Measurements from ENCODE around the gene CHKA. TPM values are rescaled to one million over a fixed set of nuclear protein-coding genes. Genes with fewer than 3 reads are reported as not detected.
A peak's percentile ranks its signal among the peaks of the same experiment; 100 is the strongest.

CHKA gene
- total RNA-seq, 1 experiment from 2014 or later = 10.4 TPM

- no peak for DNase-seq (ENCODE audit: low read depth)
Measured at GRCh38 chr11:68142441-68143309, 21.5 kb upstream of the CHKA start.

- no peak for DNase-seq (ENCODE audit: low read depth)
Measured at GRCh38 chr11:68142028-68142412, 20.8 kb upstream of the CHKA start.

DNA sequence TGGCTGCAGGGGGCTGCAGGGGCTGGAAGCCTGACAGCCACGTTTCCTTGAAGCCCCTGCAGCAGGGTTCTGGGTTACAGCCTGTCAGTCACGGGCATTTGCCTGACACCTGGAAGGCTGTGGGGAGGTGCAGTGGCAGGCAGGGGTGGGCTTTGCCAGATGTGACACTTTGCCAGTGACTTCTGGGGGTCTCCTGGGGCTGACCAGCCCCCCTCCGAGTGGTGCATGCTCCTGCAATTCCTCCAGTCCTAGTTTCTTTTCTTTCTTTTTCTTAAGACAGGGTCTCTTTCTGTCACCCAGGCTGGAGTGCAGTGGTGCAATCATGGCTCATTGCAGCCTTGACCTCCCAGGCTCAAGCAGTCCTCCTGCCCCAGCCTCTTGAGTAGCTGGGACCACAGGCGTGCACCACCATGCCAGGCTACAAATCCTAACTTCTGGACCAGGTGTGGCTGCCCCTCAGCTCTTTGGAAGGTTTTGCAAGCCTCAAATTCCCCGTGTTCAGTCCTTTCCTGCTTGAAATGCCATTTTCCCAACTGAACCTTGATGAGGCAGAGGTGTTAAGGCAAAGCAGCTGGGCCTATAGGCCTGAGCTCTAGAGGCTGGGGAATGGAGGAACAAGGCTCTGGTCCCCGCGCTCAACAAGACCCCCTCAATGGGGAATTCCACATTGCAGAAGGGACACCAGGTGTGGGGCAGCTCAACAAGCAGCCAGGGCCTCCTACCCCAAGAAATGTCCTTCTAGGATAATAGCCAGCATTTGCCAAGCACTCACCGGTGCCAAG lies 20.2 kb upstream of the CHKA start:
- DNase-seq (ENCODE audit: low read depth) = no peak

DNA sequence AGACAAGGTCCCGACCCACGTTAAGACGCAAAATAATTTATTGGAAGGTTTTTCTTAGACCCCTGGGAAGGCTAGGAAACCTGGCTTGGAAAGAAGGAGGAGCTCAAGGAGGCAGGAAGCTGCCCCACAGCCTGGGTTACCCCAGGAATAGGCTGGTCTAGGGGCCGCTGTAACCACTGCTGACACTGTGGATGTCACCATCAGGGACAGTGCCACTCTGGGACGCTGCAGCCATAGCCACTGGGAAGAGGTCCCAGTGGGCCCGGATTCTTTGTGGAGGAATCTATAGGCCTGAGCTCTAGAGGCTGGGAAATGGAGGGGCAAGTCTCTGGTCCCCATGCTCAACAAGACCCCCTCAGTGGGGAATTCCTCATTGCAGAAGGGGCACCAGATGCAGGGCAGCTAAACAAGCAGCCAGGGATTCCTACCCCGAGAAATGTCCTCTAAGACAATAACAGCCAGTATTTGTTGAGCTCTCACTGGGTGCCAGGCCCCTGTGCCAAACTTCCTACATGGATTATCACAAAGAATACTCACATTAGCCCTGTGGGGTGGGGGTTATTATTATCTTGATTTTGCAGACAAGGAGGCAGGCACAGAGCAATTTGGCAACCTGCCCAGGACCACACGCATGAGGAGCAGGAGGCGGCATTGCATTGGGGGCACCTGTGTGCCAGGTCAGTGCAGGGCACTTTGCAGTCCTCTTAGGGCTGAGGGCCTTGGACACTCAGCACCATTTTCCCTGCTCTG lies 19.5 kb upstream of the CHKA start:
- no peak for DNase-seq (ENCODE audit: low read depth)

GRCh38 chr11:68138237-68138636 lies 17.0 kb upstream of the CHKA start:
- DNase-seq (ENCODE audit: low read depth) = no peak

GRCh38 chr11:68137833-68138232 lies 16.6 kb upstream of the CHKA start:
- no peak for DNase-seq (ENCODE audit: low read depth)

DNA sequence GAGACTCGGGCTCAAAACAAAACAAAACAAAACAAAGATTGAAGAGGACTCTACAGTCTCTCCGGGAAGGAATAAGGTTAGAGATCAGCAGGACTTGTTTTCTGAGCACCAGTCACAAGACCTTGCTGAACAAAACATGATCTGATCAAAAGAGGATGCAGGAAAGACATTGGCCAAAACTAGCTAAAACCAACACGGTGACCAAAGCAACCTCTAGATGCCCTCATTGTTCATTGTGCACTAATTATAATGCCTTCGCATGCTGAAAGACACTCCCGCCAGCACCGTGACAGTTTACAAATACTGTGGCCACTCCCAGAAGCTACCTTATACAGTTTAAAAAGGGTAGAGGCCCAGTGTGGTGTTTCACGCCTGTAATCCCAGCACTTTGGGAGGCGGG lies 15.7 kb upstream of the CHKA start:
- DNase-seq (ENCODE audit: low read depth) = no peak

DNA sequence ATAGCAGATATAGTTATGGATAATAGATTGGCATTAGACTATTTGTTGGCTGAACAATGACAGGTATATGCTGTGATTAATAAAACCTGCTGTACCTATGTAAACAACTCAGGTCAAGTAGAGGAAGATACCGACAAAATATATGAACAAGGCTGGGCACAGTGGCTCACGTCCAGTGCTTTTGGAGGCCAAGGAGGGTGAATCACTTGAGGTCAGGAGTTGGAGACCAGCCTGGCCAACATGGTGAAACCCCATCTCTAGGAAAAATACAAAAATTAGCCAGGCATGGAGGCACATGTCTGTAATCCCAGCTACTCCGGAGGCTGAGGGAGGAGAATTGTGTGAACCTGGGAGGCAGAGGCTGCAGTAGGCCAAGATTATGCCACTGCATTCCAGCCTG lies 14.0 kb upstream of the CHKA start:
- DNase-seq (ENCODE audit: low read depth) = no peak

- DNase-seq (ENCODE audit: low read depth) = no peak
Measured at GRCh38 chr11:68133761-68134160, 12.6 kb upstream of the CHKA start.

GRCh38 chr11:68130121-68130520 lies 8.9 kb upstream of the CHKA start:
- no peak for DNase-seq (ENCODE audit: low read depth)

- no peak for DNase-seq (ENCODE audit: low read depth)
Measured at GRCh38 chr11:68128682-68129327, 7.6 kb upstream of the CHKA start.

DNA sequence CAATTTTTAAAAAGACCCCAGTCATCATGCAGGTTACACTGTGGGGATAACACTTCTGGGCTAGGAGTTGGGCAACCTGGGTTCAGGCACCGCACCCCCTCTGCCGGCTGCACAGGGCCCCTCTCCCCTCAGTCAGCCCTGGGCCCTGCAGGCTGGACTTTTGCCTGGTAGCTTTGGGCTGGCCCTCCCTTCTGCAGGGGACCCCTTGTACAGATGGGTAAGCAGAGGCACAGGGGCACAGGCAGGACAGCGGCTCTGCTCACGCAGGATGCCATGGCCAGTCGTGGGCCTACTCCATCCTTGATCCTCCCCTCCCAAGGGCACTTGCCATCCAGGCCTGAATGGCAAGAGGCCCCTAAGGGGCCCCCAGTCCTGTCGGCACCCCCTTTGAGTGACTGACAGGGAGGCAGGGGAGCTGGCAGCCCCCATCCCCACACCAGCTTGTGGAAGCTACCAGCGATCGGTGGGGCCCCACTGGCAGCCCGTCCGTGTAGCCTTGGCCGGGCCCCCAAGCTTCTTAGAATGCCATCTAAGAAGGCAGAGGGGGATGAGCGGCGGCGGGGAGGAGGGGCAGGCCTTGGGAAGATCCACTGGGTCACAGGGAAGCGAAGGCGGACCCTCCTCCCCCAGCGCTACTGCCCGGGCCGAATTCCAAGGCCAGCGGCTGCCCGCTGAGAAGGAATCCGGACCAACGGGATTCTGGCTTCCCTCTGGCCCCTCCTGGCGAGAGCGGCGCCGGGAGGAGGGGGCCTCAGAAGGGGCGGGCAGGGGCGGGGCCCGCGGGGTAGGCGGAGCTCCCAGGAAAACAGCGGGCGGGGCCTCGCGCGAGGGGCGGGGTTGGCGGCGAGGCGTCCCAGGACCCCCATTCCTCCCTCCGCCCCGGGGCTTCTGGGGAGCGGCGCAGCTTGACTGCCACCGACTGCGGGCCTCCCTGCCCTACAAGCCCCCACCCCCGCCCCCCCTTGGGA lies 6.8 kb upstream of the CHKA start:
- no peak for DNase-seq (ENCODE audit: low read depth)

GRCh38 chr11:68125164-68125563 lies 4.0 kb upstream of the CHKA start:
- no peak for DNase-seq (ENCODE audit: low read depth)

DNA sequence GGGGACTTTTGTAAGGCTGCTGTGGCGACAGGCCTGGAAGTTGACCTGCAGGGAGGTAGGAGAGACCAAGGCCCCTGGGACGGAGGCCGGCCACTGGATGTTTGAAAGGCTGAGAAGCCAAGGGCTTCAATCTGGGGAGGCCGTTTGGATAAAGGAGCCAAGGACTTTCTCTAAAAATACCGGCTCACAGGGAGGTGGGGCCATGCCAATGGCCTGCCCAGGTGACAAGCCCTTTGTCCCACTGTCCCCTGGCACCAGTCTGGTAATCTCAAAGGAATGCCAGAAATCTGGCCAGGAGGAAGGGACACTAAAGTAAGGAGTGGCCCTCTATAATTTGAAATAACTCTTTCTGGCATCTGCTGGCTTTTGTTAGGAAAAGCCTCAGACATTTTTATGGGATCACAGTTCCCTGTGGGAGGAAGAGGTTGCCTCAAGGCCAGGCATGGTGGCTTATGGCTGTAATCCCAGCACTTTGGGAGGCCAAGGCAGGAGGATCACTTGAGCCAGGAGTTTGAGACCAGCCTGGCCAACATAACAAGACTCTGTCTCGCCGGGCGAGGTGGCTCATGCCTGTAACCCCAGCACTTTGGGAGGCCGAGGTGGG lies 1.9 kb upstream of the CHKA start:
- no peak for DNase-seq (ENCODE audit: low read depth)

- peak; percentile 23 for DNase-seq (ENCODE audit: low read depth)
Measured at GRCh38 chr11:68120273-68121066, 718 bp downstream of the CHKA start.

GRCh38 chr11:68118706-68119448 lies 2.3 kb downstream of the CHKA start:
- no peak for DNase-seq (ENCODE audit: low read depth)

- DNase-seq (ENCODE audit: low read depth) = no peak
Measured at GRCh38 chr11:68117853-68118470, 3.2 kb downstream of the CHKA start.

- DNase-seq (ENCODE audit: low read depth) = no peak
Measured at GRCh38 chr11:68116974-68117373, 4.2 kb downstream of the CHKA start.

All from LHCN-M2 (cell line).